Stimulated activated CD4-positive, alpha-beta T cell treated with anti-CD3 and anti-CD28 coated beads, Interleukin-2, amount 100 ng/mL, for 48 hours (primary cell): ENCODE measurements around the gene CCDC73.
A peak's percentile ranks its signal among the peaks of the same experiment; 100 is the strongest.
"Not testable (repeated sequence)": the region's sequence is repeated elsewhere in the genome, so short reads cannot be mapped to it uniquely, and the experiment has no call there.

Experiments
- DNase-seq, 2 donors: peaks; one replicate each; pipeline ENCODE4 v3.0.0-alpha.2; 2020

CCDC73 gene

DNA sequence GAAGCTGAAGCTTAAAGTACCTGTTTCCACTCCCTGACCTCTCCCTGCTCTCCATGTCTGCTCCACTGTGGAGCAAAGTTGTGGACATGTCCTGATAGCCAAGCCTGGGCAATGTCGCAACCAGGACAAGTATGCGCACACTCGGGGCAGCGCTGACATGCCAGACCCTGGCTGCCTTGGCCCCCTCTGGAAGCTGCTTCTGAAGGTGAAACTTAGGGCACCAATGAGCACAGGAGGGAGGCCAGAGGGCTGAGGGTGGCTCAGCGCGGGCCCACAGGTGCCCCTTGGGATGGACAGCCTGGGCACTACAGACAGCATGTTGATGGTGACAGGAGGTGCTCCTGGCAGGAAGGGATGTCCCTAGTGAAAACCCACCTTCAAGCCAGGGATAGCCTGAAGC lies 90.2 kb downstream of the CCDC73 start:
- DNase-seq = no peak

DNA sequence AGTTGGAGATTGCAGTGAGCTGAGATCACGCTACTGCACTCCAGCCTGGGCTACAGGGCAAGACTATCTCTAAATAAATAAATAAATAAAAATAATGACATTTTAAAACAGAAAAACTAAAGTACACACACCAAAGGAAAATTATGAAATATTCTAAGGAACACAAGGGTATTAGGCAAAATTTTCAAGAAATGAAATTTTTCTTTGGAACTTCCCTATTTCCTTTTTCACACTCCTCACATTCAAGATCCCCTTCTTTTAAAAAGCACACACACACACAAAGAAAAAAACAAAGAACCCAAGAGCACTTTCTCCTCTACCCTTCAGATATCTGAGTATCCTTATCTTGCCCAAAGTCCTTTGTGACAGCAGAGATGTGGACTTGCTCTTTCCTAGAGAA lies 92.8 kb downstream of the CCDC73 start:
- DNase-seq = no peak

DNA sequence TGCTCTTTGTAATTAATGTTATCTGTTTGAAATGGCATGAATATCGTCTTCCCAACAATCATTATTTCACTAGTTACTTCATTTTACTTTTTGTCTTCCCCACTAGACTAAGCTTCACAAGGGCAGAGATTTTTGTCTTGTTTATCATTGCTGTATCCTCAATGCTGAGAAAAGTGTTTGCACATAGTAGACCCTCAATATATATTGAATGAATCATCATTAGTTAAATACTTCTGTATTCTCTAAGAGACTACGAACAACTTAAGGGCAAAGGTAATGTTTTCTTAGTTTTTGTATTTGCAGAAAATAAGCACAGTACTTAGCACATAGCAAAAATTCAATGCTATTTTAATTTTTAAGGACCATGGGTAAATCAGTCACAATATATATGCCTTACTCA lies 95.9 kb downstream of the CCDC73 start:
- no peak for DNase-seq

DNA sequence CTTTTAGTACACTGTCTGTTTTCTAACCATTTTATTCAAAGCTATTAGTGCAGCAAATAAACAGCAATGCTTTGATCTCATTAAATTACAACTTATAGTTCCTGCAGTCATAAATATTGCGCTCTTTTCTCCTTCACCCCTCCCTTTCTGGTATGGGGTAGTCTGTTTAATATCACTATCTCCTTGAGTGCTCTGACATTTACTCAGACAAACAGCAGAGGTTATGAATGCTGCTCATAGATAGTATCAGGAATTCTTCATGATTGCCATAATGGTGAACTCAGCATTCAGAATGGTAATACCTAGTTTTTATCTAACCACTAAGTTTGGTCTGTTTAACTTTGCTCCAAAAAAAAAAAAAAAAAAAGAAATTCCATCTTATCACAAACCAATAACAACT lies 123.4 kb downstream of the CCDC73 start:
- DNase-seq = no peak

DNA sequence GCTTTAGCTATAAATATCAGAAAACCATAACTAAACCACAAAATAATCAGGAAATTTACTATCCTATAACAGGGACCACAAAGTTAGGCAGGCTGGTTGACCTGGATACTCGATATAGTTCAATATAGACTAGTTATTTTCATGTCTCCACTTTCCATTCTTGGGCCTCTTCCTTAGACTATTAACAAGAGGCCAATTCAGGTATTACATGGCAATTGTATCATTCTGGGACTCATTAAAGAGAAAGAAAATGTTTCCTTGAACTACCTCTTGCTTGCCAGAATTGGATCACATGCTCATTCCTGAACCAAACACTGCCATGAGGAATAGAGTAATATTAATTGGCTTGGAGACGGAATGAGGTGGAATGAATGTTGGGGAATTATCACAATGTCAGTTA lies 134.8 kb downstream of the CCDC73 start:
- DNase-seq = no peak

DNA sequence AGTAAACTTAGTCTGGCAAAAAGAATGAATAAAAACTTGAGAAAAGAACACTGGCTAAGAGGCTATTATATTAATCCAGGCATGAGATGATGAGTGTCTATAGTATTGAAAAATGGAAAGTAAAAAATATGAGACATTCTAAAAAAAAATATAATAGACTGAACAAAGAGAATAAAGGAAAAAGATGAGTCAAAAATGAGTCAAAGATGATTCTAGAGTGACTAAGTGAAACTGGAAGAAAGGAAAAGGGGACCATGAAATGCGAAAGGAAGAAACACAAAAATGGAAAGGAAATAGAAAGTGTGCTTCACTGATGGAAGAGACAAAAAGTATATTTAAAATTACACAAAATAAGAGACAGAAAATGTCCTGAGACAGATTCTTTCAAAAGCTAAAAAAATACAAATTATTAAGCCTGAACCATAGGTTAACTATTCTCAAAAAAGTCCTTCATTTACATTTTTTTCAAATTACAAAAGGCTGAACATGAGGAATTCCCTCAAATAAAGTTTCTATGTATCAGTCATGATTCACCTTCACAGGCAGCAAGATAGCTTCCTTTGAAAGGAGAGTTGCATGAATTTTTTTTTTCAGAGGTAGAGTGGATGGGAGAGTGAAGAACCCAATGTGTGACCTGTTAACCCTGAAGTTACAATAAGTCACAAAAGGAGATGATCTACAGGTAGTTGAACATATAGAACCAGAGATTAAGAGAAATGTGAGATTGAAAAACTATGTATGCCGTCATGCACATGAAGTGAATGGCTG lies 135.6 kb downstream of the CCDC73 start:
- no peak for DNase-seq

DNA sequence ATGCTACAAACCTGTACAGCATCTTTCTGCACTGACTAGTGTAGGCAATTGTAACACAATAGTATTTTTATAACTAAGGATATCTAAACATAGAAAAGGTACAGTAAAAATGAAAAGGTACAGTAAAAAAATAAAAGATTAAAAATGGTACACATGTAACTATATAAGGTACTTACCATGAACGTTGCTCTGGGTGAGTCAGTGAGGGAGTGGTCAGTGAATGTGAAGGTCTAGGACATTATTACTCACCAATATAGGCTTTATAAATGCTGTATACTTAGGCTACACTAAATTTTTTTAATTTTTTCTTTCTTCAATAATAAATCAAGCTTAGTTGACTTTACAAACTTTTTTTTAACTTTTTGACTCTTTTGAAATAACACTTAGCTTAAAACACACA lies 150.9 kb downstream of the CCDC73 start:
- no peak for DNase-seq

DNA sequence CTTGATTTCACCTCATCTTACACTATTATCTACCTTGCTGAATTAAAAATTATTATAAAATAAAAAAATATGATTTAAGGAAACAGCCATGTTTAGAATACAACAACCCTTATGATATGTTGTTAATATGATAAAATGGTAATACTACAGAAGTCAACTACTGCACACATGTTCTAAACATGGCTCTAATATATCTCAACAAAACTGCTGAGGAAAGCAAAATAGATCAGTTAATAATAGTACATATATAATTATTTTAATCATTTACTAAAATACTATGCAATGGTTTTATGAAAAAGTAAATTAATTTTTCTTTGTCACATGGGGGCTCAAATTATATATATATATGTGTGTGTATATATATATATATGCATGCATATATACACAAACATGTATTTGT lies 153.1 kb downstream of the CCDC73 start:
- no peak for DNase-seq

DNA sequence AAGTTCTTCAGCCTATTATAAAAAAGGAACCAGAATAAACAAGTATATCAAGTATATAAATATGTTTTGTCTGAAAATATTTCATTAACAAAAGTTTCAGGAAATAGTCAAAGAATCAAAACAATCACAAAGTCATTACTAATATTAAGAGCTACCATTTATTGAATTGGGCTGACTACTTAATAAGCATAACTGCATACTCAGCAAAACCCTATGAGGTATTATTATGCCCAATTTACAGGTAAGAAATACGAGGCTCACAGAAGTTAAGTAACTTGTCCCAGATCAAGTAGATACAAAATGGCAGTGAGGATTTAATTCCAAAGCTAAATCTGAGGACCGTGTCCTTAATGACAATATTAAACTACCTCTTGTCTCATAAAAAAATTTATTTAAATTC lies 158.6 kb downstream of the CCDC73 start:
- no peak for DNase-seq

DNA sequence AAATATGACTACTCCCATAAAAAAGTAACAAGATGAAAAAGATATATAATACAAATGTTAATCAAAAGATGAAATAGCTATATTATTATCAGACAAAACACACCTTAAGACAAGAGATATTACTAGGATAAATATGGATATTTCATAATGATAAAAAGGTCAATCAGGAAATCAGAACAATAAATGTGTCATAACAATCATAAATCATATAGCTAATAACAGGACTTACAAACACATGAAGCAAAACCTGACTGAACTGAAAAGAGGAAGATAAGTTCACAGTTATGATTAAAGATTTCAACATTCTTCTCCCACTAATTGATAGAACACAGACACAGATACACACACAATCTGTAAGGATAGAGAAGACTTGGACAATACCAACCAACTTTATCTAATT lies 163.6 kb downstream of the CCDC73 start:
- DNase-seq = no peak

DNA sequence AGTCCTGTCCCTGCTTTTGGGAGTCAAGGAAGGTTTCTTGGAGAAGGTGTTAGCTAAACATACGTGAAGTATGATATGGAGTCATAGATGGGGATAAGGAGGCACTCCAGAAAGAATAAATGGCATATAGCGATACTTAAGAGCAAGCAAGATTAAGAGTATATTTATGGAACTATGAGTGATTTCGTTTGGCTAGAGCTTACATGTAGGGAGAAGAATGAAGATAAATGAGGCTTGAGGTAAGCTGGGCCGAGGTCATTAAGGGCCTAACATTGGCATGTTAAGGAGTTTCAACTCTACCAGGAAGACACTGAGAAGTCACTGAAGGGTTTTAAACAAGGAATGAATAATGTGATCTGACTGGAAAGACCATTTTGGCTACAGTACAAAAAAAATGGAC lies 177.6 kb downstream of the CCDC73 start:
- DNase-seq = no peak

DNA sequence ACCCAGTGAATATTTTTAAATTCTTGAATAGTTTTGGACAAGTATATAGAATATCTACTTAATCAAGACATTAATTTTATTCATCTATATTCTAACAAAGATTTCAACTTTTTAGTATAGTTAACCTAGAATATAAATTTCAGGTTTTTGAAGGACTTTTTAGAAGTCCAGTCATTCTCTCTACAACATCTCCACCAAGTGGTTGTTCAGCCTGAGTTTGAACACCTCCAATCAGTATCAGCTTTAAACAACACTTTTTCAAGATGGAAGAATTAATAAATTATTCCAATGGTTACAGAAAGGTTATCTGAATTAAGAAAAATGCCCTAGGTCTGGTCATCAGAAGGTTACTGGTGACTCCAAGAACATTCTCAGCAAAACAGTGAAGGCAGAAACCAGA lies 179.0 kb downstream of the CCDC73 start:
- DNase-seq = no peak

DNA sequence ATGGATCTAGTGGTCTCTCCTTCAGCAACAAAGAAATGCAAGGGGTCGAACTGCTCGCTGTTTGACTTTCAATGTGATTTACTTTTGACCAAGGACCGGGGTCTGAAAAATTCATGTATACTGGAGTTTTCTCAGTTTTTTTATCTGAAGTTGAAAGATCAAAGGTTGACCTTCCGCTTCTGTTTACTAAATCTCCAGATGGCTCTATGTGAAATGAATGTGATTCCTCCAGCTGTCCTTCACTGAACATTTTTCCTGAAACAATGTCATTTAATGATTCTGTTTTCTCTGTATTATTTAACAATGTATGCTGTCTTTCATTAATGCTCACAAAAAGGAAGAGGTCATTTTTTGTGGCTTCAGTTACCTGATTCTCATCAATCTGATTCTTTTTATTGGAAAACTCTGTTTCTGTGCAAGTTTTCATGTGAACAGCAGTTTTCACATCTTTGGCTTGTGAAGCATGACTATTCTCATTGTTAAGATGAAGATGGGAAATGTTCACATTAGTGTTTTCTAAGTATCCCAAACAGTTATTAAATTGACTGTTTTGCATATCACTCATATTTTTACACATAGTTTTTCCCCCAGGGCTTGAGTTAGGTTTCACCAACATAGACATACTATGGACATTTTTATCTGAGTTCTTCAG lies 180.8 kb downstream of the CCDC73 start:
- DNase-seq = no peak

DNA sequence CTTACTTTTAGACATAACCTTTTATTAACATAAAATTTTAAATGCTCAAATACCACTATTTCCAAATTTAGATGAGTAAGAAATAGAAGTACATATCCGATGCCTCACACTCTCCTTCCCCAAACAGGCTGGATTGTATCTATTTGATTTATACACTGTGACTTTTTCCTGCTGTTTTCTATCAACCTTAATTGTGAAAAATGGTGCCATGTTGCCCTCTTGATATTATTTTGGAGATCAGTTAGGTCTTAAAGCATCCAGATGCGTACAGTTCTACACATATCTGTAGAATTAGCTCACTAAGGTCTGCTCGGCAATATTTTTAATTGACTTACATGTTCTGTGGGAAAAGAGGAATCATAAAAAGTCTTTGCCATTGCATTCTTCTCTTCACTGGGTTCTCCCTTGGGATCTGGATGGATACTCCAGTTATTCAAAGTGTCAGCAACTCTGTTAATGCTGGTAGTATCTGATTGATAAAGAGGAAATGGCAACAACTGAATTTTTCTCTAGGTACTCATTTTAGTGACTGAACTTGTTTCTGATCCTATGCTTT lies 183.6 kb downstream of the CCDC73 start:
- no peak for DNase-seq

DNA sequence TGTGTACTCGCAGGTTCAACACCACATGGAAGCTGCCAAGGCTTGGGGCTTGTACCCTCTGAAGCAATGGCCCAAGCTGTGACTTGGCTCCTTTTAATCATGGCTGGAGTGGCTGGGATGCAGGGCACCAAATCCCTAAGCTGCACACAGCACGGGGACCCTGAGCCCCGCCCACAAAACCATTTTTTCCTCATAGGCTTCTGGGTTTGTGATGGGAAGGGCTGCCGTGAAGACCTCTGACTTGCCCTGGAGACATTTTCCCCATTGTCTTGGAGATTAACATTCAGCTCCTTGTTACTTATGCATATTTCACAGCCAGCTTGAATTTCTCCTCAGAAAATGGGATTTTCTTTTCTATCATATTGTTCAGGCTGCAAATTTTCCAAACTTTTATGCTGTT lies 185.6 kb downstream of the CCDC73 start:
- not testable (repeated sequence) for DNase-seq

DNA sequence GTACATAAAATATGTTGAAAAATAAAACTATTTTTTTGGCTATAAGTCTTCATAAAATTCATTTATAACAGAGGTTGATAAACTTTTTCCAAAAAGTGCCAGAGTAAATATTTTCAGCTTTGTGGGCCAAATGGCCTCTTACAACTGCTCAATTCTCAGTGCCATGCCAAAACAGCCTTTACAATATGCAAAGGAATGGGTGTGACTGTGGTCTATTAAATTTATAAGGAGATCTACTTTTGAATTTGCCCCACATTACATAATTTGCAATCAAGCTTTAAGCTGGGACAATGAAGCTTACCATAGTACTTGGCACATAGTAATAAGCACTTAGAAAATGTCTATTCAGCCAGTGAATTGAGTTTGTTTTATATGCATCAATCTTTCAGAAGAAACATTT lies 188.2 kb downstream of the CCDC73 start:
- no peak for DNase-seq

DNA sequence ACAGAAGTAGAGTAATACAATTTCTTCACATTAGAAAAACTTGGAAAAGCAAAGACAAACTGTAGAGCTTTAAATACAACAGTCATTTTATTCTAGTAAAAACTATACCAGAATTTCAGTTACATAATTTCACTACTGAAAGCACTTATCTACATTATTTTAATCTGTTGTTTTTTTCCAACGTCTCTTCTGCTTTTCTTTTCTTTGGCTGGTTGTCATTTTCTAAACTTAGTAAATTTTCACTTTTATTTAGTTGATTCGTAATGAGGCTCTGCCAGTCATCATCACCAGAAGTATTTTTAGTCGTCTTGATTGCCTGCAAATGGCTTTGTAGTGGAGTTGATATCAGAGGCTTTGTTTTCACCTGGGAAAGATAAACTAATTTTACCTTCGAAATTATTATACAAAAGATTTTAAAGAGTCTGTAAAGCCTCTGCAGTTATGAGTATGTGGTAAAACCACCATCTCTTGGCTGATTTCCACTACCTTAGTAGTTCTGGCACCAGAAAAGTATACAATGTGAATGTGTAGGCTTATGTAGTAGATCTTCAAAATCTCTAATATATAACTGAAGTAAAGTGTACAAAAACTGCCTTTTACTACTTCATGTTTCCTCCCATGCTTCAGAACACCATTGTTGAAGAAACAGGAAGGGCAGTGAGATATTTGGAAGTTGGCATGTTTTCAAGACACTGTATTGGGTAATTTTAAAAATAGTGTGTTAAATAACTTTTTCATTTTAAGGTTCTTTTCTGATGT lies 191.6 kb downstream of the CCDC73 start:
- DNase-seq = no peak

DNA sequence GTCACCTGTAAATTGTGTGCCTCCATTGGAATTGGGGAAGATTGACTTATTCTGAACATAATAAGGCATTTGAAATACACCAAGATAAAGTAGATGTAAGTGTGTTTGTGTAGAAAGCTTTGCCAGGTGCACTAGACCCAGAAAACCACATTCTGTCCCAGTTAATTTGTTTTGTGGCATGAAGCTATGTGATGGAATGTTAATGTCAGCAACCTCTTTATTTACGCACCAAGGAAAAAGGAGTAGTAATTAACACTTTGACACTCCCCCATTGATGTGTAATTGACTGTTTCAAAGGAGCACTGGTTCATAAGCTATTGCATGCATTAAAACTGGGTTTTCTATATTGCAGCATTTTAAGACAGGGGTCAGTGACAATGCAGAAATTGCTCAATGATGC lies 196.5 kb downstream of the CCDC73 start:
- DNase-seq = no peak

DNA sequence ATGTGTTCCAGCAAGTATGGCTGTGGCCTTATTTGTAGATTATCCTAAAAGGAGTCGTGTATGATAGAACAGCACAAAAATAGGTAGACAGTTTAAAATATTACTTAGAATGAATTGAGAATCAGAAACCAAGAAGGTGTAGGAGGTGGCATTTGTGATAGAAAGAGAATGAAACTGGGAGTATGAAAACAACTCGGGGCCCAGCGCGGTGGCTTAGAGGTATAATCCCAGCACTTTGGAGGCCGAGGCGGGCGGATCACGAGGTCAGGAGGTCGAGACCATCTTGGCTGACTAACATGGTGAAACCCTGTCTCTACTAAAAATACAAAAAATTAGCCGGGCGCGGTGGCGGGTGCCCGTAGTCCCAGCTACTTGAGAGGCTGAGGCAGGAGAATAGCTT lies 198.3 kb downstream of the CCDC73 start:
- DNase-seq = peak; percentile 22 to 30

DNA sequence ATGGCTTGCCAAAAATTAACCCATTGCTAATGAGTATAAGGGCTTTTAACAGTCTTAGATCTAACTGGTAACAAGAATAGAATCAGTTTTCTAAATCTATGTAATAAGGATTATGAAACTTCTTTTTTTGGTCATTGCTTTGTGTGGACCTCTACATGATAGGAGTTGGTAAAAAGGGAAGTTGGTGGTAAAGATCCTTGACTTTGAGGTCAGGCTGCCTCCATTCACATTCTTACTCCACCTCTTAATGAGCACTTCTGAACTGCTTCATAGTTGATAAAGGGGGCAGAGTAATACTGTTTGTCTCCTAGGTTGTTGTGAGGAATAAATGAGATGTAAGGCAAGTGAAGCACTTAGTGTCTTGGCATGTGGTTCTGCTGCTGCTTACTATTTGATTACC lies 200.2 kb downstream of the CCDC73 start:
- no peak for DNase-seq

DNA sequence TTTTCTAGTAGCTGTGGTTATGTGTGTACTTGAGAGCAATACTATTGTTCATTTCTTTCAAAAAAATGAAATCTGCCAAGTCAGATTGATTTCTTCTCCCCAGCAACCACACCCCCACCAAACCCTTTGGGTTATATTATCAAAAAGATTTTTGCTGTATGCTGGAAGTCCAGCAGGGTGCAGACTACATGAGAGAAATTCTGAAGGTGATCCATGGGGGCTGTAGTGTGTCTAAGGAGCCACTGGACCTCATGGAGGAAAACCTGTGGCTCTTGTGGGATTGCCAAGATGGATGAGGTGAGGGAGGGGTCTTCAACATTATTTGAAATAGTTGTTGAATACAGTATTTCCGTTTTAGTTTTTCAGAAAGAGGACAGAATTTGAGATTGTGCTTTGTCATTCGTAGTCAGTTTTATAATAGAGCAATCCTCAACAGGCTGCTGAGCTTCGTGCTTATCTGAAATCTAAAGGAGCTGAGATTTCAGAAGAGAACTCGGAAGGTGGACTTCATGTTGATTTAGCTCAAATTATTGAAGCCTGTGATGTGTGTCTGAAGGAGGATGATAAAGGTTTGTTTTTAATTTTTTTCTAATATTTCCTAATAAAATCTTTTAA lies 207.8 kb downstream of the CCDC73 start:
- DNase-seq = no peak

DNA sequence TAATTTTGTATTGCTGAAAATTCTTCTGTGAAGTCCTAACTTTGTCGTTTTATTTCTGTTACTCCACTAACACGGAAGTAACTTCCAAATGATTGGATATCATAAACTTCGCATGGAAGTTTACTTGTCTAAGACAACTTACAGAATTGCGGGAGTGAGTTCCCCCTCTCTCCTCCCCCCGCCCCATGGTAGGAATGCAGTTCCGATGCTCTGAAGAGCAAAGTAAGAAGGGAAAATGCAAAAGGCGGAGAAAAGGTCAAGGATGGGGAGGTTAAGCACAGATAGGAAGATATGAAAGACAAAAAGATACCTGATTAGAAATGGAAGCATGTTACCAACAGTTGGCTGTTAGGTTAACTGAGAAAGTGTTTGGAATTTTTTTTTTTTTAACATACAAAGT lies 209.5 kb downstream of the CCDC73 start:
- no peak for DNase-seq
